Ecto neural progenitor cell (in vitro differentiated cells): ENCODE results near the gene F13B.
"Not testable (repeated sequence)": the region's sequence is repeated elsewhere in the genome, so short reads cannot be mapped to it uniquely, and the experiment has no call there.

Experiments used
- DNase-seq: peaks from one replicate; pipeline ENCODE4 v3.0.0-alpha.2; 2018; ENCODE audit warnings: low spot score

Gene F13B, protein sequence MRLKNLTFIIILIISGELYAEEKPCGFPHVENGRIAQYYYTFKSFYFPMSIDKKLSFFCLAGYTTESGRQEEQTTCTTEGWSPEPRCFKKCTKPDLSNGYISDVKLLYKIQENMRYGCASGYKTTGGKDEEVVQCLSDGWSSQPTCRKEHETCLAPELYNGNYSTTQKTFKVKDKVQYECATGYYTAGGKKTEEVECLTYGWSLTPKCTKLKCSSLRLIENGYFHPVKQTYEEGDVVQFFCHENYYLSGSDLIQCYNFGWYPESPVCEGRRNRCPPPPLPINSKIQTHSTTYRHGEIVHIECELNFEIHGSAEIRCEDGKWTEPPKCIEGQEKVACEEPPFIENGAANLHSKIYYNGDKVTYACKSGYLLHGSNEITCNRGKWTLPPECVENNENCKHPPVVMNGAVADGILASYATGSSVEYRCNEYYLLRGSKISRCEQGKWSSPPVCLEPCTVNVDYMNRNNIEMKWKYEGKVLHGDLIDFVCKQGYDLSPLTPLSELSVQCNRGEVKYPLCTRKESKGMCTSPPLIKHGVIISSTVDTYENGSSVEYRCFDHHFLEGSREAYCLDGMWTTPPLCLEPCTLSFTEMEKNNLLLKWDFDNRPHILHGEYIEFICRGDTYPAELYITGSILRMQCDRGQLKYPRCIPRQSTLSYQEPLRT

DNA sequence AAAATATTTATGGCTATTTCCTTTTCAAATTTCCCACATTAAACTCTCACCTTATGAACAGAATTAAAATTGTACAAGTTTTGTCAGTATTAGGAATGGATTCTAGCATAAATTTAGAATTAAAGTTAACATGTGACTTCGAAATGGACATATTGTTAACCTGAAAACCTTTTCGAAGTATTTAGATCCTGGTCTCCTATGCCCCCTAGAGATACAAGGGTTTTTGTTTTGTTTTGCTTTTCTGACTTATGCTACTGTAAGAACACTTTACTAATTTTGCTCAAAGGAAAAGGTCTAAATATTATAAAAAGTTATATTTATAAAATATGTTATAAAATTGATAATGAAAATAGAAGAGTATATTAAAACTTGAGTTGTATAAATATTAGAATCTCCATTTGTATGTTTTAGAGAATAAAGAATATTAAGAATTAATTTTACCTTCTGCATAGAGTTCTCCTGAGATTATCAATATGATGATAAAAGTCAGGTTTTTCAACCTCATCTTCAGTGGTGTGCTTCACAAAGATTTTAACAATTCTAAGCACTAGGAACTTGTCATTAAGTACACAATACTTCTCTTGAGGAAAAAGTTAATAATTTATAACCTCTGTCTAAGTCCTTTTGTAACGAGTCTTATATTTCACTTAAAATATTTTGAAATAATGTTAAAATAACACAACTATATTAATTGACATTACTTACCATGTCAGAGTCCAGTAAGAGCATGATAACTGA, at the start of gene F13B:
Gene F13B, minus strand, starts transcription at position 542 of the 738 bp plus-strand sequence. Its CDS starts 37 bp downstream, at position 505.
- no peak for DNase-seq

DNA sequence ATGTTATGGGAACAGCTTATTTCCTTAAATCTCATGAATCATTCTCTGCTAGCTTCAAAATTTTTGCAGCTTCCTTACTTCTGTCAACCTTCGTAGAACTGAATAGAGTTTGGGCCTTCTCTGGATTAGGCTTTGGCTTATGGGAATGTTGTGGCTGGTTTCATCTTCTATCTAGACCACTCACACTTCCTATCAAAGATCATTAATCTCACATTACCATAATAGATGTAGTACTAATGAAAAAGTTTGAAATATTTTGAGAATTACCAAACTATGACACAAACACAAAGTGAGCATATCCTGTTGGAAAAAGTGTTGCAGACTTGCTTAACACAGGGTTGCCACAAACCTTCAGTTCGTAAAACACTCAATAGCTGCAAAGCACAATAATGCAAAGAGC, 49.1 kb upstream of the F13B start:
- no peak for DNase-seq

DNA sequence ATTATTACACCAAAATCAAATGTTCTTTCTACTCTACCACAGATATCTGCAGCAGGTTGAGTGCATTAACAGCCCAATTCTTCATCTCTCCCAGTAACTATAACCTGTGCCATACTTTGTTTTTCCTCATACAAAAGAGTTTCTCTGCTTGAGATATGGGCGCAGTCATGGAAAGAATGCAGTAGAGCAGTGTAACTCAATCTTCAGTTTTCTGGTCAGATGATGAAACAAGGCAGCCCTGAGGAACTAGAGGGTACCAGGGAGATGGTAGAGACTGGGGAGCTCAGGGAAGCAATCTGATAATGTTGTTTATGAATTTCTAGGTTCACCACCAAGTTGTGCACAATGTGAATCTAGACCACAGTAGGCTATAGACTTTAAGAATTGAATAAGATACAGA, 39.8 kb upstream of the F13B start:
- no peak for DNase-seq

DNA sequence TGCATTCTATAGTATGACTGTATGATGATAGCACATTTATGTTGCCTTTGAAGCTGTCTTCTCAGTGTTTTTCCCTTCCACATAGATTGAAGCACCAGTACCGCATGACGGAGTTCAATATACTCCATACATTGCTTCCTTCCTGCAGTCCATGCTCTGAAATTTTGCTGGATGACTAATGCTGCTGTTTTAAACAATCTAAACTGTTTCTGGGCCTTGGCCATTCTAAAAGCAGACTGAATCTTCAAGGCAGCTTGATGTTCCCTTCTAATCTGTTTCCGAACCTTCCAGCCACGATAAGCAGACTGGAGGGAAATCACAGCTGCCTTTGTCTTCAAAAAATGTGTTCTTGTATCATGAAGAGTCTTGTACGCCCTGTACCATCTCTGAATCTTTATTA, 36.2 kb upstream of the F13B start:
- DNase-seq: no peak

DNA sequence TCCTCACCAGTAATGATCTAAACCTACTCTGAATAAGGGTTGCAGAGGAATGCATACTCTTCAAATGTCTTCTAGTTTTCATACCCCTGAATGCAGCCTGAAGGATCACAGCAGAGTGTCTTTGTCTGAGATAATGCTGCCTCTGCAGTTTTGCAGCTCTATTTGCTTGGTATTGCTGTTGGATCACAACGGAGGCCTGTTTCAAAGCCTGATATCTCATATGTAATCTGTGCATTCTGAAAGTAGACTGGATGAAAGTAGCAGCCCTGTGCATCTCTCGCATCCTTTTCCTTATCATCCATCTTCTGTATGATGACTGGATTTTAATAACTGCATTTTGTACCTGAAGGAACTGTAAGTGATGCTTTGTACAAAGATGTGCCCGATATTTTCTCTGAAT, 34.9 kb upstream of the F13B start:
- no peak for DNase-seq

DNA sequence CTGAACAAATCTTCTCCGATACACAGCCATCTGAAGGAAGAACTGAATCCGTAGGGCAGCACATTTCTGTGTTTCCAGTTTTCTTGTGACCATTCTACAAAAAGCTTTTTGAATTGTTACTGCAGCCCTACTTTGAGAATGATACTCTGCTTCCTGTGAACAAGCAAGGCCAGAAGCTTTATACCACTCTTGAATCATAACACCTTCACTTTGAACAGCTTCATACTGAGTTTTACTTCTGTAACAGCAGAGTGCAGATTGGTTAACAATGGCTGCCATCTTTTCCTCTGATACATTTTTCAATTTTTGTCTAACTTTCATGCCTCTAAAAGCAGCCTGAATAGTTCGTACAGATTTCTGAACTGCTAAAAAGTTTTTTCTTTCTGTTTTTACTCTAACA, 33.6 kb upstream of the F13B start:
- no peak for DNase-seq

DNA sequence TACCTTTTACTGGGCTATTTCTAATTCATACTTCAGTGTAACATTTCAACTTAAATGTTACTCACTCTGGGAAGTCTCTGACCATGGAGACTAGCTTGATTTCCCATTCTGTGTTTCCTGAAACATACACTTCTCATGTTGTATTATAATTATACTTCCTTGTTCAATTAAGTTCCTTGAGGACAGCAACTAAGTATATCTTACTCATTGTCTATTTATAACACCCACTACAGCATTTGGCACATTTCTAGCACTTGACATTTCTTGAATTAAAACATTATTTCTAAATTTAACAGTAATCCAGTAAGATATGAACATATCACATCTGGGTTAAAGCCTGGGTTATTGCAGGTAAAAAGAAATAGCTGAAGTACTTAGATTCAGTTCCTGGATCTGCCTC, 32.4 kb upstream of the F13B start:
- no peak for DNase-seq

DNA sequence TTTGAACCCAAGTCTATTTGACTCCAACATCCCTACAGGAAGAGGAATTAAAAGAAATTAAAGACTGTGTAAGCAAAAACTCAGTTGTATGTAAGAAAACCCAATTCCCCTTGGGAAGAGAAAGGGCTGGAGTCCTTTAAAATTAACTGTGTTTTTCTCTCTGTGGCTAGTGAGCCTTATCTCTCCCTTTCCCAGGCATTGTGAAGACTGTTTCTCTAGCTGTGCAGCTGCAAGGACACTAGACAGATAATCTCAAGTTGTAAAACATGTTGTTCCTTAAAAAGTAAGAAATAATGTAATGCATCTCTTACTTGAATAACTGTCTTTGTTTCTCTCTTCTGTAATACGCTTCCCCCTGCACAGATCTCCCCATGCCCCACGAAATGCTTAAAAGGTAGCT, 29.9 kb upstream of the F13B start:
- DNase-seq: not testable (repeated sequence)

DNA sequence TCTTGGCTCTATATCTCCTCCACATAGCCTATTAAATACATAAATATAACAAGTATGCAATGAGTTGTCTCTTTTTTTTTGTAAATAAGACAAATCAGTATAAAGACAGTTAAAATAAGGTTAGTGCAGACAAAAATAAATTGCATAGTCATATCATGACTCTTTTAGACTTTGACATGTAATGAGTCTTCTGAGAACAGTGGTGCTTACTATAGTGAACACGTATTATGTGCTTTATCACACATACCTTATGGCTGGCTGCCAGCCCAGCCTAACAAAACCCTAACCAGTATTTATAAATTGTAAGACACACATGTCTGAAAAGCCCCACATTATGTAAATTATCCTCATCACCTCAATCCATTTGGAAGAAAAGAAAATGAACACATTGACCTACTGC, 29.1 kb upstream of the F13B start:
- no peak for DNase-seq

DNA sequence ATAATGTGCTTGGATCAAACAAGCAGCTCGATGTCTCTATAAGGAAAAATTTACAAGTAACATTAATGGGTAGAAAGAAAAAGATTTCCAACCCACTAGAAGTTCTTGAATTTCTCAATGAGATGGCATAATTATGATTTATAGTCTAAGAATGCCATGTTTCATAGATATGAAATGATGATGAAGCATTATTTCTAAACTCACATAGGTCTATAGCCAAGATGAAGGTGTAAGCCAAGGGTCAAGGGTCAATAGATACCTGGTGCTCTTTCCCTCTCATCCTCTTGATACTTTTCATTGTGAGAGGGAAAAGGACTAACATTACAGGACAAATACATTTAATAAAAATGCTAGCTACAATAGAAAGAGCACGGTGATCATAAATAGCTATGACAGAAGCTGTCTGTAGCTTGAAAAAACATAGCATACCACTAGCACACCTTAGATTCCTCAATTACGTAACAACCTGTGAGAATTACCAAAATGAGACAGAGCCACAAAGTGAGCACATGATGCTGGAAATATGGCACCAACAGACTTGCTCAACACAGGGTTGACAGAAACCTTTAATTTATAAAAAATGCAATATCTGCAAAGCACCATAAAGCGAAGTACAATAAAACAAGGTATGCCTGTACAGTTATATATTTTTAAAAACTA, 26.3 kb upstream of the F13B start:
- DNase-seq: no peak

DNA sequence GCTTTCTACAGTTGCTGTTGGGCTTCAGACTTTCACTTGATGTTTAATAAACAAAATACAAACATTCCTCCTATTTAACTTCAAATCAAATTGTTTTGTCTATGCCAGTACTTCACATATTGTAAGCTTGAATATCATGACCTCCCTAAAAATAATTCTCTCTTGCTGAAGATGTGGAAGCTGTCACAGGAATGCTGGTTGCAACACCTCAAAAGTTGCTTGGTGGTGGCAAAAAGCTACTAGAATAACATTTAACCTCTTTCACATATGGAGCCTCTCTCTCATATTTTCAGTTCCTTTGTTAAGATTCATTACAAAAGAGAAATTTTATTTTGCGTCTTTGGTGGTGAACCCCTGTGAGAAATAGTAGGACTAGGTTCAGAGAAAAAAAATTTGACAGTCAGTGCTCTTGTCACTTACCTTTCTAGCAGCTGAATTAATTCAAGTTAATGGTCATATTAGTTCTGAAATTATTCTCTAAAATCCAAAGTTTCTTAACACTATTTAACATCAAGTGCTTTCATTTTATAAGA, 25.5 kb upstream of the F13B start:
- DNase-seq: no peak

DNA sequence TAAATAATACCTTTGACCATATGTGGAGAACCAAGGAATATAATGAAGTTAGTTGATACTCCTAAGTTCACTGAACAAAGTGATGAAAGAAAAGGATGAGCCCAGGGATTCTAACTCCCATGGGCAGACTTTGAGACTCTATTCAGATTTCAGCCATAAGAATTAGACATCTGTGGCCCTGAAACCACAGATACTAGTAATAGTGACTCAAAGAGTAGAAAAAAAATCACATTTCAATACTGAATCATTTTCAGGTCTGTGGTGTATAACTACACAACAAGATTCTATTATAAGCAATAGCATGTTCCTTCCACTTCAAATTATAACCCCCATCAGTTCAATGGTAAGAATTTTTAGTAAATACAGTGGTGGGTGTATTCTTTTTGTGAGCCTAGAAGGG, 16.4 kb upstream of the F13B start:
- no peak for DNase-seq

DNA sequence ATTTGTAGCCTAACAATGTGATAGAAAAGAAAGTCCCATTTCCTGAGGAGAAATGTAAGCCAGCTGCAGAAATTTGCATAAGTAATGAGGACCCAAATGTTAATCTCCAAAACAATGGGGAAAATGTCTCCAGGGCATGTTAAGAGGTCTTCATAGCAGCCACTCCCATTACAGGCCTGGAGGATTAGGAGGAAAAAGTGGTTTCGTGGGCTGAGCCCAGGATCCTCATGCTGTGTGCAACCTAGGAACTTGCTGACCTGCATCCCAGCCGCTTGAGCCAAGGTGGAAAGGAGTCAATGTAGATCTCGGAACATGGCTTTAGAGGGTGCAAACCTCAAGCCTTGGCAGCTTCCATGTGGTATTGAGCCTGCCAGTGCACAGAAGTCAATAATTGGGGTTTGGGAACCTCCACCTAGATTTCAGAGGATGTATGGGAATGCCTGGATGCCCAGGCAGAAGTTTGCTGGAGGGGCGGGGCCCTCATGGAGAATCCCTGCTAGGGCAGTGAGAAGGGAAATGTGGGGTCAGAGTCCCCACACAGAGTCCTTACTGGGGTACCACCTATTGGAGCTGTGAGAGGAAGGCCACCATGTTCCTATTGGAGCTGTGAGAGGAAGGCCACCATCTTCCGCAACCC, 14.2 kb upstream of the F13B start:
- DNase-seq: no peak

DNA sequence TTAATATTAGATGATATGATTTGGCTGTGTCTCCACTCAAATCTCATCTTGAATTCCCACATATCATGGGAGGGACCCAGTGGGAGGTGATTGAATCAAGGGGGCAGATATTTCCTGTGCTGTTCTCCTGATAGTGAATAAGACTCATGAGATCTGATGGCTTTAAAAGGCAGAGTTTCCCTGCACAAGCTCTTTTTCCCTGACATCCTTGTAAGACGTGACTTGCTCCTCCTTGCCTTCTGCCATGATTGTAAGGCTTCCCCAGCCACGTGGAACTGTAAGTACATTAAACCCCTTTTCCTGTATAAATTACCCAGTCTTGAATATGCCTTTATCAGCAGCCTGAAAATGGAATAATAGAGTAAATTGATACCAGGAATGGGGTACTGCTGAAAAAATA, 13.3 kb upstream of the F13B start:
- no peak for DNase-seq

DNA sequence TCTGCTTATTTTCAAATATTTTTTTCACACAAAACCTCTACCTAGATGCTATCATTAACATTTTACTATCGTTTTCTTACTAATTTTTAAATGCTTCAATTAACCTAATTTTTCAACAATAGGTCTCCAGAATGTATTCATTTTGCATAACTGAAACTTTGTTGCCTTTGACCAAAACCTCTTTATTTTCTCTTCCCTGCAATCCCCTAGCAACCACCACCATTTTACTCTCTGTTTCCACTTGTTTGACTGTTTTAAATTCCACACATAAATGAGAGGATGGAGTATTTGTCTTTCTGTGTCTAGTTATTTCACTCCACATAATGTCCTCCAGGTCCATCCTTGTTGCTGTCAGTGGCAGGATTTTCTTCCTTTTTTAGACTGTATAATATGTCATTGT, 9.5 kb upstream of the F13B start:
- no peak for DNase-seq

DNA sequence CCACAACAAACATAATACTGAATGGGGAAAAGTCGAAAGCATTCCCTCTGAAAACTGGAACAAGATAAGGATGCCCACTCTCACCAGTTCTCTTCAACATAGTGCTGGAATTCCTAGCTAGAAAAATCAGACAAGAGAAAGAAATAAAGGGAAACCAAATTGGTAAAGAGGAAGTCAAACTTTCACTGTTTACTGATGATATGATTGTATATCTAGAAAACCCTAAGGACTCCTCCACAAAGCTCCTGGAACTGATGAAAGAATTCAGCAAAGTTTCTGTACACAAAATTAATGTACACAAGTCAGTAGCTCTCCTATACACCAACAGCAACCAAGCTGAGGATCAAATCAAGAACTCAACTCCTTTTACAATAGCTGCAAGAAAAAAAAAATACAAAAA, 6.9 kb upstream of the F13B start:
- no peak for DNase-seq

DNA sequence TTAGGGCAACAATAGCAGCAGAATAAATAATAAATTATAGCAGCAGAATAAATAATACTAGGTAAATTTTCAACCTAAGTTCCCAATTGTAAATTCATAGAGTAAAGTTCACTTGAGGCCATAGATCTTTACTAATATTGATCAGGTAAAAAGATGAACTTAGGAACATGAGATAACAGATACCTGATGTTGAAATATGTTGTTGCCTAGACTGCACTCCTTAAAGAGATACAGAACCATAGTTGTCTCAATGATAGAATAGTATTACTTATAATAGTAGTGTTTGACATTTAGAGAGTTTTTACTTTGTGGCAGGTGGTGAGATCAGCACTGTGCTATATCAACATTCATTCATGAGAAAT, 378 bp upstream of the F13B start:
- DNase-seq: no peak

DNA sequence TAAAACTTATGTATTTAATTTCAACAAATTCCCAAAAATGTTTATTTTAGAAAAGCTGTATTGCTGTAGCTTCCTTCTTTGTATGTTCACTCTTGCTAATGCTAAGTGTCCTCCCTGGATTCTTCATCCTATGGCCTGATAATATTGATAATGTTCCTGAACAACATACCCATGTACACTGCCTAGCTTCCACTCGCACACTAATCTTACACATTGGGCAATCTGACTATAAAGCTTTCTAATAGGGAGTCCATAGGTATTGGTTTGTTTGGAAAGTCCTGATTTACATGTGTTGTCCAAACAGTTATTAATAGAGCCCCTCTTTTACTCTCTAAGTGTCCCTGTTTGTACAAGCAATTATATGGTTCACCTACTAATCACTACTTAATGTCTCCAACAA, 783 bp downstream of the F13B start:
- no peak for DNase-seq

DNA sequence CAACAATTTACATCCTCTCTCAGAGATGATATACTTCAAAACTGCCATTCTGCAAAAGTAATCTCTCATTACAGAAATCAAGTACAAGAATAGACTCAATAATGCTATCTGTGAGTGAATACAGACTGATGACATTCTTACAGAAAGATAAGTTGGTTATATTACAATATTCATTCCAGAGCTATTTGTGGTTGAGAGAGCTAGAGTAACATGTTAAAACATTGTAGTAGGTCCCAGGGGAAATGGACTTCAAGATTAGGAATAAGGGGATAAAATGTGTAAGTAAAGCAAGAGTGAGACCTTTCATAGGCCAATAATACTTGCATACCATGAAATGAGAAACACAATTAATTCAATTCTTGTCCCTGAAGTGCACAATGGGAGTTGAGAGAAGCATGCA, 1.5 kb downstream of the F13B start:
- no peak for DNase-seq

DNA sequence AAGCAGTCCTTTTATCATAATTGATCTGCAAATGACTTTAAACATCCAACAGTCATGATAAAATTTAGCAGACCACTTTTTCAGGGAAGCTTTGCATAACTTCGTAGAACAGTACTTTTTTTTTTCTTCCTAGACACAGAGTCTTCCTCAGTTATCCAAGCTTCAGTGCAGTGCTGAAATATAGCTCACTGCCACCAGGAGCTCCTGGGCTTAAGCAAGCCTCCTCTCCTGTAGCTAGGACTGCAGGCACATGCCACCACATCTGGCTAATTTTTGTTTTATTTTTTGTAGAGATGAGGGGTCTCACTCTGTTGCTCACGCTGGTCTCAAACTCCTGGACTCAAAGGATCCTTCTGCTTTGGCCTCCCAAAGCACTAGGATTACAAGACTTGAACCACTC, 3.8 kb downstream of the F13B start:
- no peak for DNase-seq

DNA sequence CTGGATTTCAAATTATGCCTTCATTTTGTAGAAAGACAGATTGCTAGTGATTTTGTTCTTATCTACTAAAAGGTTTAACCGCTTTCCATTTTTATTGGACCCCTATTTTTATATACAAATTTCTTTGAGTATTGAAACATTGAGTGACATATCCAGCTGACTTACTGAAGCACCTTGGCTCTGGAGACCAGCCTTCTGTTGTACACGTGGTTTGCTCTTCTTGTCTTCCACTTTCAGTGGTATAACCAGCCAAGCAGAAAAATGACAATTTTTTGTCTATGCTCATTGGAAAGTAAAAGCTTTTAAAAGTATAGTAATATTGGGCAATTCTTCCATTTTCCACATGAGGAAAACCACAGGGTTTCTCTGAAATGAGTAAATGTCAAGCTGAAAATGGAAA, 4.4 kb downstream of the F13B start:
- no peak for DNase-seq

DNA sequence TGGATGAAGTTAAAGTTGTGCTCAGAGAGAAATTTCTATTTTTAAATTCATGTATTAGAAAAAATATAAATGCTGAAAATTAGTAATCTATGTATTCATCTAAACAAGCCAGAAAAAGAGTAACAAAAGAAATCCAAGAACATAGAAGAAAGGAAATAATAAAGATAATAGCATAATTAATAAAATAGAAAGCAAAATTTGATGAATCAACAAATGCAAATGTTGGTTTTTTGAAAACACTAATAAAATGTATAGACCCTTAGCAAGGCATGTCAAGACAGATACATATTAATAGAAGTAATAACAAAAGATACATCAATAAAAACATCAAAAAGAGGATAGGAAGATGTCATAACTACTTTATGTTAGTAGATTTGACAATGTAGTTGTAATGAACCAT, 18.0 kb downstream of the F13B start:
- no peak for DNase-seq
